ENCODE data around the gene SCYGR4. TPM values are rescaled to one million over a fixed set of nuclear protein-coding genes. Genes with fewer than 3 reads are reported as not detected.

The SCYGR4 gene
- polyA plus RNA-seq, 1 donor from 2014 or later = not detected

DNA sequence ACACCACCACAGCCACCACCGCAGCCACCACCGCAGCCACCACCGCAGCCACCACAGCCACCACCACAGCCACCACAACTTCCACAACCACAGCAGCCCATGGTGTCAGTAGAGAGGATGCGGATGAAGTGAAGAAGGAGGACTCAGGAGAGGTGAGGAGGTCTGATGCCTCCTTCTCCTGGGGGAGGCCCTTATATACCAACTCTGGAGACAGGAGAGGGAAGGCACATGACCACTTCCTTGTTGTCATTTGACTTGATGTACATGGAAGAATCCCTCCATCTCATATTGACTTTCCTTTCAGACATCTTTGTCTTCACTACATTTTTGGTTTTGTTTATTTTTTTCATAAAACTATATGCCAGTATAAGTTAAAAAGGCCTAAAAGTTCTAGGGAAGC lies 2.6 kb upstream of the SCYGR4 start, which contains the start of gene SCYGR3:
TSS of gene SCYGR3 (minus strand) at position 101 of the 400 bp plus-strand sequence. CDS start at position 101, 0 bp downstream.
- Histone ChIP-seq H3K79me2 (replicated peaks; ENCODE audit: insufficient read depth, low read length) (no peaks in the 10 kb centered on the region), H2AFZ (ENCODE audit: low read depth, low read length) (no peak within 1 kb of the TSS), H3K36me3 (ENCODE audit: insufficient read depth, low read length) (no peaks in the 10 kb centered on the region)

DNA sequence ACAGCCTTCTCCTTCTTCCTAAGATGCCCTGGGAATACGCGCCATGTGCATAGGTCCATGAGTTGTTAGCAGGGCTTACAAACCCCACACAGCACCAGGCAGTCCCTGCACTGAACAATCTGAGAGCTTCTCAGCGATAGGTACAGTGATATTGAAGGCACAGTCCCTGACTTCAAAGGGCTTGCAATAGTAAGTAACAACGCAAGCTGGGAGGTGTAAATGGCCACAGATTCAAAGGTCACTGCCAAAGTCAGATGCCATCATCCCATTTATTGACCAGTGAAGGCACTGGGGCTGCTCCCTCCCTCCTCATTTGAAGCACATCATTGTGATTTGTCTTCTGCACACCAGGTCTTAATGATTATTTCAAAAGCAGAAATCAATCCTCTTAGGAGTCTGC lies 2.1 kb upstream of the SCYGR4 start:
- no peaks in the 10 kb centered on the region for H3K79me2 ChIP-seq (replicated peaks; ENCODE audit: insufficient read depth, low read length)

More for the DNA sequence above, 2.6 kb upstream of the SCYGR4 start, which contains the start of gene SCYGR3:
- H3K4me3 ChIP-seq (ENCODE audit: low read length) = no peak within 1 kb of the TSS
- no peak within 1 kb of the TSS for H3K9ac ChIP-seq (ENCODE audit: low read length)
- no peaks in the 10 kb centered on the region for H3F3A ChIP-seq (ENCODE audit: insufficient read depth, low read length, poor library complexity, severe bottlenecking)
- H3K9me2 ChIP-seq (ENCODE audit: insufficient read depth, low read length) = no peaks in the 10 kb centered on the region
- TF ChIP-seq MXI1 (conservative IDR thresholded peaks at IDR 0.05; ENCODE audit: poor library complexity, severe bottlenecking) (no peak), TAF1 (IDR thresholded peaks at IDR 0.05; ENCODE audit: low read depth) (no peak), EP300 (conservative IDR thresholded peaks at IDR 0.05; ENCODE audit: poor library complexity, severe bottlenecking) (no peak), RAD21 (conservative IDR thresholded peaks at IDR 0.05) (no peak), SMC3 (conservative IDR thresholded peaks at IDR 0.05; ENCODE audit: poor library complexity) (no peak), EZH2 (IDR thresholded peaks at IDR 0.05; ENCODE audit: borderline replicate concordance, insufficient read depth, low read length, poor library complexity, severe bottlenecking) (no peak), POLR2AphosphoS5 (IDR thresholded peaks at IDR 0.05) (no peak)
- TF ChIP-seq, protein P1, sequence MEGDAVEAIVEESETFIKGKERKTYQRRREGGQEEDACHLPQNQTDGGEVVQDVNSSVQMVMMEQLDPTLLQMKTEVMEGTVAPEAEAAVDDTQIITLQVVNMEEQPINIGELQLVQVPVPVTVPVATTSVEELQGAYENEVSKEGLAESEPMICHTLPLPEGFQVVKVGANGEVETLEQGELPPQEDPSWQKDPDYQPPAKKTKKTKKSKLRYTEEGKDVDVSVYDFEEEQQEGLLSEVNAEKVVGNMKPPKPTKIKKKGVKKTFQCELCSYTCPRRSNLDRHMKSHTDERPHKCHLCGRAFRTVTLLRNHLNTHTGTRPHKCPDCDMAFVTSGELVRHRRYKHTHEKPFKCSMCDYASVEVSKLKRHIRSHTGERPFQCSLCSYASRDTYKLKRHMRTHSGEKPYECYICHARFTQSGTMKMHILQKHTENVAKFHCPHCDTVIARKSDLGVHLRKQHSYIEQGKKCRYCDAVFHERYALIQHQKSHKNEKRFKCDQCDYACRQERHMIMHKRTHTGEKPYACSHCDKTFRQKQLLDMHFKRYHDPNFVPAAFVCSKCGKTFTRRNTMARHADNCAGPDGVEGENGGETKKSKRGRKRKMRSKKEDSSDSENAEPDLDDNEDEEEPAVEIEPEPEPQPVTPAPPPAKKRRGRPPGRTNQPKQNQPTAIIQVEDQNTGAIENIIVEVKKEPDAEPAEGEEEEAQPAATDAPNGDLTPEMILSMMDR (IDR thresholded peaks at IDR 0.05; ENCODE audit: poor library complexity, severe bottlenecking) = no peak
- TF ChIP-seq, protein P2, sequence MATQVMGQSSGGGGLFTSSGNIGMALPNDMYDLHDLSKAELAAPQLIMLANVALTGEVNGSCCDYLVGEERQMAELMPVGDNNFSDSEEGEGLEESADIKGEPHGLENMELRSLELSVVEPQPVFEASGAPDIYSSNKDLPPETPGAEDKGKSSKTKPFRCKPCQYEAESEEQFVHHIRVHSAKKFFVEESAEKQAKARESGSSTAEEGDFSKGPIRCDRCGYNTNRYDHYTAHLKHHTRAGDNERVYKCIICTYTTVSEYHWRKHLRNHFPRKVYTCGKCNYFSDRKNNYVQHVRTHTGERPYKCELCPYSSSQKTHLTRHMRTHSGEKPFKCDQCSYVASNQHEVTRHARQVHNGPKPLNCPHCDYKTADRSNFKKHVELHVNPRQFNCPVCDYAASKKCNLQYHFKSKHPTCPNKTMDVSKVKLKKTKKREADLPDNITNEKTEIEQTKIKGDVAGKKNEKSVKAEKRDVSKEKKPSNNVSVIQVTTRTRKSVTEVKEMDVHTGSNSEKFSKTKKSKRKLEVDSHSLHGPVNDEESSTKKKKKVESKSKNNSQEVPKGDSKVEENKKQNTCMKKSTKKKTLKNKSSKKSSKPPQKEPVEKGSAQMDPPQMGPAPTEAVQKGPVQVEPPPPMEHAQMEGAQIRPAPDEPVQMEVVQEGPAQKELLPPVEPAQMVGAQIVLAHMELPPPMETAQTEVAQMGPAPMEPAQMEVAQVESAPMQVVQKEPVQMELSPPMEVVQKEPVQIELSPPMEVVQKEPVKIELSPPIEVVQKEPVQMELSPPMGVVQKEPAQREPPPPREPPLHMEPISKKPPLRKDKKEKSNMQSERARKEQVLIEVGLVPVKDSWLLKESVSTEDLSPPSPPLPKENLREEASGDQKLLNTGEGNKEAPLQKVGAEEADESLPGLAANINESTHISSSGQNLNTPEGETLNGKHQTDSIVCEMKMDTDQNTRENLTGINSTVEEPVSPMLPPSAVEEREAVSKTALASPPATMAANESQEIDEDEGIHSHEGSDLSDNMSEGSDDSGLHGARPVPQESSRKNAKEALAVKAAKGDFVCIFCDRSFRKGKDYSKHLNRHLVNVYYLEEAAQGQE (IDR thresholded peaks at IDR 0.05; ENCODE audit: borderline replicate concordance) = no peak
- no peaks in the 10 kb centered on the region for H3K9me3 ChIP-seq (ENCODE audit: low read length)
- no peak within 1 kb of the TSS for H3K27ac ChIP-seq (ENCODE audit: low read length)
- no peak within 1 kb of the TSS for H3K4me2 ChIP-seq (ENCODE audit: low read length)
- no peaks in the 10 kb centered on the region for H3K27me3 ChIP-seq (ENCODE audit: insufficient read depth, low read depth, low read length)
- no peaks in the 10 kb centered on the region for H4K20me1 ChIP-seq (ENCODE audit: insufficient read depth)

More for the DNA sequence above, 2.1 kb upstream of the SCYGR4 start:
- no peak overlapping the region for H3K4me2 ChIP-seq (ENCODE audit: low read length)
- no peaks in the 10 kb centered on the region for H3K9me3 ChIP-seq (ENCODE audit: low read length)
- H3K27ac ChIP-seq (ENCODE audit: low read length) = no peak overlapping the region
- no peak overlapping the region for H3K4me3 ChIP-seq (ENCODE audit: low read length)
- H3K36me3 ChIP-seq (ENCODE audit: insufficient read depth, low read length) = no peaks in the 10 kb centered on the region
- no peaks in the 10 kb centered on the region for H3K27me3 ChIP-seq (ENCODE audit: insufficient read depth, low read depth, low read length)
- H3F3A ChIP-seq (ENCODE audit: insufficient read depth, low read length, poor library complexity, severe bottlenecking) = no peaks in the 10 kb centered on the region
- H2AFZ ChIP-seq (ENCODE audit: low read depth, low read length) = no peak overlapping the region
- H3K9ac ChIP-seq (ENCODE audit: low read length) = no peak overlapping the region
- H3K9me2 ChIP-seq (ENCODE audit: insufficient read depth, low read length) = no peaks in the 10 kb centered on the region
- H4K20me1 ChIP-seq (ENCODE audit: insufficient read depth) = no peaks in the 10 kb centered on the region
- TF ChIP-seq SMC3 (conservative IDR thresholded peaks at IDR 0.05; ENCODE audit: poor library complexity) (no peak), EP300 (conservative IDR thresholded peaks at IDR 0.05; ENCODE audit: poor library complexity, severe bottlenecking) (no peak), RAD21 (conservative IDR thresholded peaks at IDR 0.05) (no peak), EZH2 (IDR thresholded peaks at IDR 0.05; ENCODE audit: borderline replicate concordance, insufficient read depth, low read length, poor library complexity, severe bottlenecking) (no peak), TAF1 (IDR thresholded peaks at IDR 0.05; ENCODE audit: low read depth) (no peak), POLR2AphosphoS5 (IDR thresholded peaks at IDR 0.05) (no peak), MXI1 (conservative IDR thresholded peaks at IDR 0.05; ENCODE audit: poor library complexity, severe bottlenecking) (no peak)
- TF ChIP-seq, protein P2 (IDR thresholded peaks at IDR 0.05; ENCODE audit: borderline replicate concordance) = no peak
- TF ChIP-seq, protein P1 (IDR thresholded peaks at IDR 0.05; ENCODE audit: poor library complexity, severe bottlenecking) = no peak
